NCI-H69 (cell line): ENCODE results near the gene ZFX.

Source experiments
- DNase-seq: peaks from one replicate; lab custom pipeline; 2025; lab: John Stamatoyannopoulos, UW

Gene ZFX

DNA sequence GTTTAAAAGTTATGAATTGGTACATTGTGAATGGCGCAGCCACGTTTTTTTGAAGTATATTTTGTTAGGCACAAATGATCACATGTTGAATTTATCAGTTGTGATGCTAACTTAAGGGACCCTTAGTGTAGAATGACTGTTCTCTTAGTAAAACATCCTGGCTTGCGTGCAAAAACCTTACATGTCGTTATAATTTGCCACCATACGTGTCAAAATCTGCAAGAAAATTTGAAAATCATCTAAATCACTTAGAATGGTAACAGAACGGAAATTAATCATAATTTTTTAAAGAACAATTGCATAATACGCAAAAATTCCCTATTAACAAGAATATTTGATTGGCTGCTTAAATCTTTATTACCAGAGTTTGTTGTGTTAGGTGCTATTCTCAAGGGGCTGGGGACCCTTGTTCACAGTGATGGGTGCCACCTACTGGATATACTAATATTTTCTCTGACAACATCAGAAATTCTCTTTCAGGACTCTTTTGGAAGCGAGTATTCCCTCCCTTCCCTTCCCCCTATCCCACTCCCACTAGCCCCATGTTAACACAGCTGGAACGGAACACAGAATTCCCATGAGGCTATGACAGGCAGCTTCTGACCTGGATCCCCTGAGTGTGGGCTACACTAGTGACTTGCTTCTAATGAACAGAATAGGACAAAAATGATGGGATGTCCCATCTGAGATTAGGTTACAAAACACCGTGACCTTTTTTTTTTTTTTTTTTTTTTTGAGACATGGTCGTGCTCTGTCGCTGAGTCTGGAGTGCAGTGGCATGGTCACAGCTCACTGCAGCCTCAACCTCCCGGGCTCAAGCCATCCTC, 92.5 kb downstream of the ZFX start:
- DNase-seq, result peak; percentile 56

DNA sequence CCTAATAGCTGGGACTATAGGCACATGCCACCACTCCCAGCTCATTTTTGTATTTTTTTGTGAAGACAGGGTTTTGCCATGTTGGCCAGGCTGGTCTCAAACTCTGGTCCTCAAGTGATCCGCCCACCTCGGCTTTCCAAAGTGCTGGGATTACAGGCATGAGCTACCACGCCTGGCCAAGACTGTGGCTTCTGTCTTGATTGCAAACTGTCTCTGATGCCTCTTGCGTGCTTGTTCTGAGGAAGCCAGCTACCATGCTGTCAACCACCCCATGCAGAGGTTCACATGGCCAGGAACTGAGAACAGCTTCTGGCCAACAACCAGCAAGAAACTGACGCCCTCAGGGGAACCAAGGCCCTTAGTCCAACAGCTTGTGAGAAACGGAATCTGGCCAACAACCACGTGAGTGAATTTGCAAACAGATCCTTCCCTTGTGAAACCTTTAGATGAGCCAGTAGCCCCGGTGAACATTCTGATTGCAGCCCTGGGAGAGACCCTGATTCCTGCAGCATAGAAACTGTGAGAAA, 93.2 kb downstream of the ZFX start:
- peak; percentile 59 for DNase-seq

DNA sequence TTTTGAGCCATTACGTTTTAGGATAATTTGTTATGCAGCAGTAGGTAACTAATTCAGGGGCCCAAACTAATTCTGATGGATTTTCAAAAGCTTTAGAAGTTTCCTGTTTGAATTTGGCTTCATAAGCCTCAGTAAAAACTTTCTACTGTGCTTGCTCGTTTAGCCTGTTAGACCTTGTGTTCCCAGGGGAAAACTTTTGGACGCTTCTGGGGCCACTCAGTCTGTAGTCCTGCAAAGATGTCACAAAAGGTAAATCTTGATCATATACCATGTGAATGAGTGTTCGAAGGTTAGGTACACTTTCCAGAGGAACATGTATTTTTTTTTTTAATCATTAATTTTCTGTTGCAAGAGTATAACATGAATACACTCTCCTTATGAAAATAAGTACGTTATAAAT, 93.7 kb downstream of the ZFX start:
- DNase-seq, result peak; percentile 1

DNA sequence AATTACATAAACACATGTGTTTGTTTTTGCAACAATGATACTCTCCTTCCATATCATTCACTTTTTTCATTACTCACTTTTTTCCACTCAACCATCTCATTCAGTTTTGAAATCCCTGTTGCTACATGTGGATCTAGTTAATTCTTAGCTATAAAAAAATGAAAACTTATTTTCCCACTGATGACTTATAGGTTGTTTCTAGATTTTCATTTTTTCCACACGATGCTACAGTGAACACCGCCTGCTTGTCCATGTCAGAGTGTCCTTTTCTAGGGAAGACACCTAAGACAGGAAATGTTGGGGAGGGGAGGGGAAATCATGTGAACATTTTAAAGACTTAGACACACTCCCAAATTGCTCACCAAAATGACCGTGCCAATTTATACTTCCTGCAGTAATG, 94.2 kb downstream of the ZFX start:
- no peak for DNase-seq

DNA sequence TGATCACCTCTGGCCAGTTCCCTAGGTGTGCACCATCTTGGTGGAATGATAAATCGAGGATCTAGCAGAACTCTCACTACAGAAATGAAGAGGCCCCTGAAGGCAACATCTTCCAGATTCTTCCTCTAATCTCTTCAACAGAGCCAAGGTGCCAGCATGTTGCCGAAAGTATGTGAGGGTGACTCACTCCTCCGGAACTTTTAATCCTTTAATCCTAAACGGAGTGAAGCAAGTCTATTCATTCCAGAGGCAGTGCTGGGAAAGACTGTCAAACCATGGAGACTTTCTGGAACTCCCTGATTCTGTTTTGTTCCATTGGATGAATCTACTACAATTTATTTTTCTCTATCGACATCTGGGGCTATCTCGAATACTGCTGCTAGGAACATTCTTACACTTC, 95.7 kb downstream of the ZFX start:
- DNase-seq, result no peak

DNA sequence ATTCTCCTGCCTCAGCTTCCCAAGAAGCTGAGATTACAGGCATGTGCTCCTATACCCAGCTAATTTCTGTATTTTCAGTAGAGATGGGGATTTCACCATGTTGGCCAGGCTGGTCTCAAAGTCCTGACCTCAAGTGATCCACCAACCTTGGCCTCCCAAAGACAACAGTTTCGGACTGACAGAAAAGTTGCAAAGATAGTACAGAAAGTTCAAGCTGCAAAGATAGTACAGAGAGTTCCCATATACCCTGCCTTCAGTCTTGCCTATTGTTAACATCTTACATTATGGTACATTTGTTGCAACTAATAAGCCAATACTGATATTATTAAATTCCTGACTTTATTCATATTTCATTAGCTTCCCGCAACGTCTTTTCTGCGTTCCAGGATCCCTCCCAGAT, 98.5 kb downstream of the ZFX start:
- DNase-seq, result no peak

DNA sequence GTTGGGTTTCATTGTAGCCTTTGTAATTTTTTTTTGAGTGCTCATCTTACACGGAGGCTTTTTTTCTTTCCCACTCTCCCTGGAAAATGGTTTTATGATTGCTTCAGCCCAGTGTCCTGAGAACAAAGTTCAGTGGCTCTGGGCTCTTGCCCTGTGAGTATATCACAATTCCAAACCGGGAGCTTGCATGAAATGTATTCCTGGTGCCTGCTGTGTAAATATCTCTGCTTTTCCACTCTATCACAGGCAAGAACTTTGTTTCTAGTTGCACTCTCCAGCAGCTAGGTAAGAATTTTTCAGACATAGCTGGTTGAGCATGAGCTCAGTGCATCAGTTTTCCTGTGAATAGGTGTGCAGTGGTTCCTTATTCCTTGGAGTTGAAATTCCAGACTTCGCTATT, 103.5 kb downstream of the ZFX start:
- no peak for DNase-seq

DNA sequence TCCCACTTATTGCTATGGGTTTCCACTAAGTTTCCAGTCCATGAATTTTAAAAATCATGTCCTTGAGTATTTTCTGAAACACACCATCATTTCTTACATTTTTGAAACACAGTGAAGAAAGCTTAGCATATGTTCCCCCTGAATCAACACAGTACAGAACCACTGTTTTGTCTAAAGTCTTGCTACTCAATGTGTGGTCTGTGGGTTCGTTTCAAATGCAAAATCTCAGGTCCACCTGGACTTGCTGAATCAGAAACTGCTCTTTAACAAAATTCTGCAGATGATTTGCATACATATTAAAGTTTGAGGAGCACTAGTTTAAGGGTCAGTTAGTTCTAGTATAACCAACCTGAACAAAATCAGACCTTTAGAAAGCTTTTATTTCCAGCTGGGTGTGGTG, 103.9 kb downstream of the ZFX start:
- DNase-seq, result no peak

DNA sequence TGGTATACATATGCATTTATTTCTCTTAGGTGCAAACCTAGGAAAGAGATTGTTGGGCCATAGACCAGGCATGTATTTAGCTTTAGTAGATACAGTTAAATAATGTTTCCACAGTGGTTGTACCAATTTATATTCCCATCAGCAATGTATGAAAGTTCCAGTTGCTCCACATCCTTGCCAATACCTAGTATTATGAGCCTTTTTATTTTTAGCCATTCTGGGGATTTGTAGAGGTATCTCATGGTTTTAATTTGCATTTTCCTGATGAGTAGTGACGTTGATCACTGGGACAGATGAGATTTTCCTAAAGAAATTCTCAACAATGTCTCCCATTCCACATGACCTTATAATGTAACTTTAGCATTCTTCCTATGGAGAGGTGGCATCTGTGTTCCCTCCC, 107.5 kb downstream of the ZFX start:
- no peak for DNase-seq

DNA sequence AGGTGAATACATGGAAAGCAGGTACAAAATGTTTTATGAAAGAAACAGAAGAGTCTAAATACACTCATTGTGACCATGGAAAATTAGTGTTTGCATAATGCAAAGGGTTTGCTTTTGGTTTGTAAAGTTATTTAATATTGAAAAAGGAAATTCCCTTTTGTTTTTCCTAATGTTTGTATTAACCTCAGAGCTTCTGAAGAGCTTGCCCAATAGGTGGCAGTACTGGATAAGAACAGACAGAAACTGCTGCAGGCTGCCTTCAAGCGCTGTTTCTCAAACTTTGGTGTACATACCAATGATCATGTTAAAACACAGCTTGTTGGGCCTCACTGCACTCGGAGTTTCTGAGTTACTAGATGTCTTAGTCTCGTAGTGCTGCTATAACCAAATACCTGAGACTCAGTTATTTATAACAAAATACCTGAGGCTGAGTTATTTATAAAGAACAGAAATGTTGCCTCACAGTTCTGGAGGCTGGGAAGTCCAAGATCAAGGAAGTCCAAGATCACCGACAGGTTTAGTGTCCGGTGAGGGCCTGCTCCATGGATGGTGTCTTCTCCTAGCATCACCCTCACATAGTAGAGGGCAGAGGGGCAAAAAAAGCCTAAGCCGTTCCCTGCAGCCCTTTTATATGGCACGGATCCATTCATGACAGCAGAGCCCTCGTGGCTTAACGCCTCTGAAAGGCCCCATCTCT, 110.2 kb downstream of the ZFX start:
- peak; percentile 63 for DNase-seq

DNA sequence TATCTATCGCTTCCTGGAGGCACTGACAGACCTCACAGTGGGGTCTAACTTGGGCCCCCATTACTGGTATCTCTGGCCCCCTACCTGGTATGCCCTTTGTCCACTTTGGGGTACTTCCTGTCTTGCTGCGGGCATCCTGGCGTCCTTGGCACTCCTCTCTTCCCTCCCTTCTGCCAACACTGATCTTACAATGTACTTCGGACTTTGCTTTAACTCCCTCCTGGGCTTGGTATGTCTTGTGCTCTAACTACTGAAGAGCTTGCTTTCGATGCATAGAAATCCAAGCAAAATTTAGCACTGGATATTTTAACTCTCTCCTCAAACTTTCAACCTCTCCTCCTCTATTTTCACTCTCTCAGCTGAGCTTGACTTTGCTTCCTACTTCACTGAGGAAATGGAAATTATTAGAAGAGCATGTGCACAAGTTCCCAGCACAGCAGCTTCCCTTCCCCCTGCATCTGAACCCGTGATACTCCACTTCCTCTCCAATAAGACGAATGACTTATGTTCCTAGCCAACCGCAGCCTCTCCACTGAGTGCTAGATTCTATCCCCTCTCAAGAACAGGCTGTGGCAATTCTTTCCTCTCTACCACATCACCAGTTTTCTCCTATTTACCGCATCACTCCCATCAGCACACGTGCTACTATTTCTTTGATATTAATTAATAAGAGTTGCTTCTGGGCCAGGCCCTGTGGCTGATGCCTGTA, 111.5 kb downstream of the ZFX start:
- DNase-seq, result no peak

DNA sequence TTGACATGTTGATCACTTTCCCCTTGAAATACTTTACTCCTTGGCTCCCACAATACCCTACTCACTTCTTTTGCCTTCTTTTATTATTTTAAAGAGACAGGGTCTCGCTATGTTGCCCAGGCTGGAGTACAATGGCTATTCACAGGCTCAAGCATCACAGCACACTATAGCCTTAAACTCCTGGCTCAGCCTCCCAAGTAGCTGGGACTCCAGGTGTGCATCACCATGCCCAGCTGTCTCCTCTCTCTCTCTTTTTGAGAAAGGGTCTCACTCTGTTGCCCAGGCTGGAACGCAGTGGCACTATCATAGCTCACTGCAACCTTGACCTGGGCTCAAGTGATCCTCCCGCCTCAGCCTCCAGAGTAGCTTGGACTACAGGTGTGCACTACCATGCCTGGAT, 112.8 kb downstream of the ZFX start:
- no peak for DNase-seq

DNA sequence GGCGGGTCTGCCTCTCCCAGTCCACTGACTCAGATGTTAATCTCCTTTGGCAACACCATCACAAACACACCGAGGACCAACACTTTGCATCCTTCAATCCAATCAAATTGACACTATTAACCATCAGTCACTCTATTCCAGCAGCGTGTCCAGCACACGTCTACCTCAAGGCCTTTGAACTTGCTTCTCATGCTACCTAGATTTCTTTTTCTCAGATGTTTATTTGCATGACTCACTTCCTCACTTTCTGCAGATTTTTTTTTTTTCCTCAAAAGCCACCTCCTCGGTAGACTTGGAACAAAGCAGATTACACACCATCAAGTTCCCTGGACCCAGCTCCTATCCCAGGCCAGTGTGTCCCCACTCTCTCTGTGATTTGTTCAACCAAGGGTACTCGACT, 114.9 kb downstream of the ZFX start:
- no peak for DNase-seq
